Measurements from ENCODE around the gene CHFR. TPM values are rescaled to one million over a fixed set of nuclear protein-coding genes. Genes with fewer than 3 reads are reported as not detected.
A peak's percentile ranks its signal among the peaks of the same experiment; 100 is the strongest.

CHFR gene
- total and polyA plus RNA-seq, 9 of the 15 experiments (the other 6 are each of a cell fraction or from before 2014, with no cell fraction given): 0.61 to 33.9 (median 19.3) TPM

DNA sequence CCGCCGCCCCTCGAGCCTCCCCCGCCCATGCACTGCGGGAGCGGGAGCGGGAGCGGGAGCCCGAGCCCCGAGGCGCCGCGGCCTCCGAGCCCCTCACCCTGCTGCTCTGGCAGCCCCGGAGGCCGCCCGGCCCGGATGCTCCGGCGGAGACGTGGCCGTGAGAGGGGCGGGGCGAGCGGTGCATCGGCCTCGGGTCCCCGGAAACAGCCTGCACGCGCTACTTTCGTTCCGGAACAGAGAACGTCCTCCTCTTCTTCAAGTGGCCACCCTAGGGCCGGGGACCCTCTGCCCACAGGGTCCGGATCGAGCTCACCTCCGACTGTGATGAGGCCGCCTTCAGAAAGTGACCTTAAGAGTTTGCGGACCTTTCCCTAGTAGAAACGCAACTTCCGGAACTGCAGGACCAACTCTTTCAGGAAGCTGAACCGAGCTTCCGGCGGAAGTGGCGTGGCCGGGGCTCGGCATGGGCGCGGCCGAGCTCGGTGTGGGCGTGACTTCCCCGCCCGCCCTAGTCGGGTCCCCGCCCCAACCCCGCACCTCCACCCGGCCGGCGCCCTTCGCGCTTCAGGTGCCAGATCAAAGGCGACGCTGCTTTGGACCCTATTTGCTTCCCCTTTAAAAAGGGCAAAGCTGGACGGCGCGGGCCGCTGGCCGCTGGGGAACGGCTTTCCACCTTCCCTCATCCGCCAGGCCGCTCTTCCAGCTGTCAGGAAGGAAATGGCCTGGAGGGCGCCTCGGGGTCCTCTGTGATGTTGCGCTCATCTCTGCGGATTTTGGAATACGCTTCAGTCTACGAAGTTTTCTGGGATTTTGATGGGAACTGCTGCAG lies 58.5 kb downstream of the CHFR start, which contains the start of gene GOLGA3 (continued):
- no peak for TF ChIP-seq FOXA3 (CRISPR knock-in tag; conservative IDR thresholded peaks at IDR 0.05 in 1 of 2, IDR thresholded peaks at IDR 0.05 in 1 of 2)
- TF ChIP-seq PRMT5 (CRISPR knock-in tag; IDR thresholded peaks at IDR 0.05): no peak
- TF ChIP-seq ZNF696 (CRISPR knock-in tag; conservative IDR thresholded peaks at IDR 0.05): no peak
- TF ChIP-seq U2AF2 (optimal IDR thresholded peaks at IDR 0.05; ENCODE audit: low read depth, low read length): no peak
- TF ChIP-seq ZNF134 (CRISPR knock-in tag; conservative IDR thresholded peaks at IDR 0.05): no peak
- TF ChIP-seq, protein P1, sequence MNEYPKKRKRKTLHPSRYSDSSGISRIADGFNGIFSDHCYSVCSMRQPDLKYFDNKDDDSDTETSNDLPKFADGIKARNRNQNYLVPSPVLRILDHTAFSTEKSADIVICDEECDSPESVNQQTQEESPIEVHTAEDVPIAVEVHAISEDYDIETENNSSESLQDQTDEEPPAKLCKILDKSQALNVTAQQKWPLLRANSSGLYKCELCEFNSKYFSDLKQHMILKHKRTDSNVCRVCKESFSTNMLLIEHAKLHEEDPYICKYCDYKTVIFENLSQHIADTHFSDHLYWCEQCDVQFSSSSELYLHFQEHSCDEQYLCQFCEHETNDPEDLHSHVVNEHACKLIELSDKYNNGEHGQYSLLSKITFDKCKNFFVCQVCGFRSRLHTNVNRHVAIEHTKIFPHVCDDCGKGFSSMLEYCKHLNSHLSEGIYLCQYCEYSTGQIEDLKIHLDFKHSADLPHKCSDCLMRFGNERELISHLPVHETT (CRISPR knock-in tag; conservative IDR thresholded peaks at IDR 0.05 in 1 of 2, IDR thresholded peaks at IDR 0.05 in 1 of 2): peak in 1 of 2 experiments; percentile 90; a peak in 2 of 4 replicates
- TF ChIP-seq BCL6 (CRISPR knock-in tag; IDR thresholded peaks at IDR 0.05): no peak
- TF ChIP-seq MCM7 (IDR thresholded peaks at IDR 0.05): no peak
- no peak for TF ChIP-seq ZBTB17 (CRISPR knock-in tag; IDR thresholded peaks at IDR 0.05)
- TF ChIP-seq, protein P2, sequence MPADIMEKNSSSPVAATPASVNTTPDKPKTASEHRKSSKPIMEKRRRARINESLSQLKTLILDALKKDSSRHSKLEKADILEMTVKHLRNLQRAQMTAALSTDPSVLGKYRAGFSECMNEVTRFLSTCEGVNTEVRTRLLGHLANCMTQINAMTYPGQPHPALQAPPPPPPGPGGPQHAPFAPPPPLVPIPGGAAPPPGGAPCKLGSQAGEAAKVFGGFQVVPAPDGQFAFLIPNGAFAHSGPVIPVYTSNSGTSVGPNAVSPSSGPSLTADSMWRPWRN (IDR thresholded peaks at IDR 0.05; ENCODE audit: low read depth): no peak
- no peak for TF ChIP-seq KLF16 (IDR thresholded peaks at IDR 0.05)
- TF ChIP-seq, protein P3, sequence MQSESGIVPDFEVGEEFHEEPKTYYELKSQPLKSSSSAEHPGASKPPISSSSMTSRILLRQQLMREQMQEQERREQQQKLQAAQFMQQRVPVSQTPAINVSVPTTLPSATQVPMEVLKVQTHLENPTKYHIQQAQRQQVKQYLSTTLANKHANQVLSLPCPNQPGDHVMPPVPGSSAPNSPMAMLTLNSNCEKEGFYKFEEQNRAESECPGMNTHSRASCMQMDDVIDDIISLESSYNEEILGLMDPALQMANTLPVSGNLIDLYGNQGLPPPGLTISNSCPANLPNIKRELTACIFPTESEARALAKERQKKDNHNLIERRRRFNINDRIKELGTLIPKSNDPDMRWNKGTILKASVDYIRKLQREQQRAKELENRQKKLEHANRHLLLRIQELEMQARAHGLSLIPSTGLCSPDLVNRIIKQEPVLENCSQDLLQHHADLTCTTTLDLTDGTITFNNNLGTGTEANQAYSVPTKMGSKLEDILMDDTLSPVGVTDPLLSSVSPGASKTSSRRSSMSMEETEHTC (IDR thresholded peaks at IDR 0.05): no peak
- TF ChIP-seq, protein P4, sequence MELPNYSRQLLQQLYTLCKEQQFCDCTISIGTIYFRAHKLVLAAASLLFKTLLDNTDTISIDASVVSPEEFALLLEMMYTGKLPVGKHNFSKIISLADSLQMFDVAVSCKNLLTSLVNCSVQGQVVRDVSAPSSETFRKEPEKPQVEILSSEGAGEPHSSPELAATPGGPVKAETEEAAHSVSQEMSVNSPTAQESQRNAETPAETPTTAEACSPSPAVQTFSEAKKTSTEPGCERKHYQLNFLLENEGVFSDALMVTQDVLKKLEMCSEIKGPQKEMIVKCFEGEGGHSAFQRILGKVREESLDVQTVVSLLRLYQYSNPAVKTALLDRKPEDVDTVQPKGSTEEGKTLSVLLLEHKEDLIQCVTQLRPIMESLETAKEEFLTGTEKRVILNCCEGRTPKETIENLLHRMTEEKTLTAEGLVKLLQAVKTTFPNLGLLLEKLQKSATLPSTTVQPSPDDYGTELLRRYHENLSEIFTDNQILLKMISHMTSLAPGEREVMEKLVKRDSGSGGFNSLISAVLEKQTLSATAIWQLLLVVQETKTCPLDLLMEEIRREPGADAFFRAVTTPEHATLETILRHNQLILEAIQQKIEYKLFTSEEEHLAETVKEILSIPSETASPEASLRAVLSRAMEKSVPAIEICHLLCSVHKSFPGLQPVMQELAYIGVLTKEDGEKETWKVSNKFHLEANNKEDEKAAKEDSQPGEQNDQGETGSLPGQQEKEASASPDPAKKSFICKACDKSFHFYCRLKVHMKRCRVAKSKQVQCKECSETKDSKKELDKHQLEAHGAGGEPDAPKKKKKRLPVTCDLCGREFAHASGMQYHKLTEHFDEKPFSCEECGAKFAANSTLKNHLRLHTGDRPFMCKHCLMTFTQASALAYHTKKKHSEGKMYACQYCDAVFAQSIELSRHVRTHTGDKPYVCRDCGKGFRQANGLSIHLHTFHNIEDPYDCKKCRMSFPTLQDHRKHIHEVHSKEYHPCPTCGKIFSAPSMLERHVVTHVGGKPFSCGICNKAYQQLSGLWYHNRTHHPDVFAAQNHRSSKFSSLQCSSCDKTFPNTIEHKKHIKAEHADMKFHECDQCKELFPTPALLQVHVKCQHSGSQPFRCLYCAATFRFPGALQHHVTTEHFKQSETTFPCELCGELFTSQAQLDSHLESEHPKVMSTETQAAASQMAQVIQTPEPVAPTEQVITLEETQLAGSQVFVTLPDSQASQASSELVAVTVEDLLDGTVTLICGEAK (IDR thresholded peaks at IDR 0.05): peak; percentile 100
- TF ChIP-seq, protein P4 (CRISPR knock-in tag; IDR thresholded peaks at IDR 0.05): no peak
- TF ChIP-seq HNRNPLL (IDR thresholded peaks at IDR 0.05; ENCODE audit: low read depth, low read length, poor library complexity, severe bottlenecking): peak; percentile 56
- peak; percentile 56; the same call in 1 of the 2 replicates for TF ChIP-seq POLR2A (conservative IDR thresholded peaks at IDR 0.05)

Measured in K562 (cell line).